HG02798 (cell line): ENCODE measurements around the gene OGN.
"Not testable (repeated sequence)": the region's sequence is repeated elsewhere in the genome, so short reads cannot be mapped to it uniquely, and the experiment has no call there.

Experiments used
- ATAC-seq: cut with Tn5 transposase; IDR thresholded peaks from one replicate; pipeline ENCODE4 v1.9.1; 2021; ENCODE audit warnings: mild to moderate bottlenecking; ENCODE audit not compliant: unreplicated experiment, poor library complexity

Gene OGN

DNA sequence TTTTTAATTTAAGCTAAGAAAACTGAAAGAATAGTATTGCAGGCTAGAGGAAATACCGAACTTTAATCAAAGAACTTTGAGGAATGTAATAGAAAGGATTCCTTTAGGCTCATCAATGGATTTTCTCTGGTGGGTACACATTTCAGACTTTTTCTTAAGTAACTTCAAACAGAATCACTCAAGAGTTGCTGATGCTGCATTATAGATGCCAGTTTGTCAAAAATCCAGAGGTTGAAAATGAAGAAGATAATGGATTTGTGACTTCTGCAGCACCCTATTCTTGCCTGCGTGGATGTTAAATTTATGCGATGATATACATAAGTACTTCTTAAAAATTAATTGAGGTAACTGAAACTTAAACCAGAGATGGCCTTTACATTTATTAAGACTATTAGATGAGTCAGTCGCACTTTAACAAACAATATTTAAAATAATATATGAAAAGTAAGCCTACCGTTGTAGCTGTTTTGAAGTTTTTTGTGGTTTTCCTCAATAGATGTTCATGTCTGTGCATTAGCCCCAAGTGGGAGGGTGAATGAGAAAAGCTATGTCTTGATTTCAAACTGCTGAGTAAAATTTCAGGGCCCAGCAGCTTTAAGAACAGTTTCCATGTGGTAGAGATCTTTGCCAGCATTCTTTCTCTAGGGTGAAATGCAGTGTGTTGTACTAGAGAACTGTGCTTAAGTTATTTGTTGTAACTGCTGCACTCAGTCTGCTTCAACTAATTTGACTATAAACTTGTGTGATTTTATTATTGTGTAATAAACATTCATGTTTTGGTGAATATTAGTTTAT lies at the start of gene OGN:
TSS of gene OGN (minus strand) at position 537 of the 795 bp plus-strand sequence. CDS start 1,171 bp downstream, outside the sequence.
- no peak for ATAC-seq

- no peak for ATAC-seq
Observed at GRCh38 chr9:92446536-92446935, 42.2 kb upstream of the OGN start.

GRCh38 chr9:92444841-92445240 lies 40.5 kb upstream of the OGN start:
- no peak for ATAC-seq

- ATAC-seq = no peak
Observed at GRCh38 chr9:92440751-92441046, 36.3 kb upstream of the OGN start.

DNA sequence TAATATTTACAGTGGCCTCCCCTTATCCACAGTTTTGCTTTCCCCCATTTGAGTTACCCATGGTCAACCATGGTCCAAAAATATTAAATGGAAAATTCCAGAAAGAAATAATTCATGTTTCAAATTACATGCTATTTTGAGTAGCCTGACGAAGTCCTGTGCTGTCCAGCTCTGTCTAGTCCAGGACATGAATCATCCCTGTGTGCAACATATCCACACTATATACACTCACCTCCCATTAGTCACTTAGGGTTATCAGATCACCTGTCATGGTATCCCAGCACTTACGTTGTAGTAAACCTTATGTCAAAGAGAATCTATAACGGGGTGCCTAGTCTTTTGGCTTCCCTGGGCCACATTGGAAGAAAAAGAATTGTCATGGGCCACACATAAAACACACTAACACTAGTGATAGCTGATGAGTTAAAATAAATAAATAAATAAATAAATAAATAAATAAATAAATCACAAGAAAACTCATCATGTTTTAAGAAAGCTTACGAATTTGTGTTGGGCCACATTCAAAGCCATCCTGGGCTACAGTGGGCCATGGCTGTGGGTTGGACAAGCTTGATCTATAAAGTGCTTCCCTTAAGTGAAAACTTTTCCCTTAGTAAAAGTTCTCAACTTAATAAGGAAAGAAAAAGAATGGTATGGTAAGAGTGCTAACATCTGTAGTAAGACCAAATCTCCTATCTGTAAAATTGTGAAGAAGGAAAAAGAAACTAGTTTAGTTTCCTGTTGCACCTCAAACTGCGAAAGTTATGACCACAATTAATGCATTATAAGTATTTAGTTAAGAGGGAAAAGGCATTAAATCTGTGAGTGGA lies 35.8 kb upstream of the OGN start:
- no peak for ATAC-seq

- no peak for ATAC-seq
Observed at GRCh38 chr9:92438900-92439526, 34.6 kb upstream of the OGN start.

DNA sequence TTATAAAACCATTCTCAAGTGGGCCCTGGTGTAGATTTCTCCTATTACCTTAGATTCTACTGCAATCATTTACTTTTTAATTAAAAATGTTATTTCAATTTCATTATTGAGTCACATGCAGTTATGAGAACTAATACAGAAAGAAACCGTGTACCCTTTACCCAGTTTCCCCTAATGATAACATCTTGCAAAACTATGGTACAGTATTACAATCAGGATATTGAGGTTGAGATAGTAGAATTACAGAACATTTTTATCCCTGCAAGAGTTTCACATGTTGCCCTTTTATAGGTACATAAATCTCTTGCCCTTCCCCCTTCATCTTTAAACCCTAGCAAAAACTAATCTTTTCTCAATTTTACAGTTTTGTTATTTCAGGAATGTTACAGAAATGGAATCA lies 30.9 kb upstream of the OGN start:
- no peak for ATAC-seq

GRCh38 chr9:92432972-92433548 lies 28.7 kb upstream of the OGN start:
- no peak for ATAC-seq

DNA sequence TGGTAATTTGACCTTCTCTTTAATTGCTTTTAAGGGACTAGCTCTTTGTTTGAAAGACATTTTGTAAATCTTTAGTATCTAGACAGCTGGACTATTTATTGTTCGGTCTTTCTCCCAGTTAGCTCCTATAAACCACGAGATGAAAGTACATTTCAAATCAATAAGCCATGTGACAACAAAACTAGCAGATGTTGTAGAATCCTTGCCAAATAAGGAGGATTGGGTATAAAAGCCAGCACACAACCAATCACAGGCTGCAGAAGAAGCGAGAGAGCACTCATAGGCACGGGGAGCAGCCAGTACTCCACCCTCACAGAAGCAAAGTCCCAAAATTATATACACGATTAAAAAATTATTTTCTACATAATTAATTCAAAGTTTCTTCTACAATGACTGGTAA lies 28.0 kb upstream of the OGN start:
- no peak for ATAC-seq

DNA sequence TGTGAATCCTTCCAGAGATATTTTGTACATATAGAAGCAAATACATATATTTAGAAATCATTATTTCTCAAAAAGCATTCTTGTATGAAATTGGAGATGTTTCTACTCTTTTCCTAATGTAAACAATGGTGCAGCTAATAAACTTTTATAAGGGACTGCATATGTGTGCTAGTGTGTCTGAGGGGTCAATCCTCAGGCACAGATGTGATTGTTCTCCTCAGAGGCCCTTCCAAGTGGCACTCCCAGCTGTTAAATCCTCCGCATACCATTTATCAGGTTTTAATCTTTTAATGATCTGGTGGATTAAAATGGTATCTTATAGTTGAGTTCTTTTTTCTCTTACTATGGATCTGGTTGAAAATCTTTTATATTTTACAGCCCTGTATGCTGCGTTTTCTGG lies 25.5 kb upstream of the OGN start:
- ATAC-seq = no peak

DNA sequence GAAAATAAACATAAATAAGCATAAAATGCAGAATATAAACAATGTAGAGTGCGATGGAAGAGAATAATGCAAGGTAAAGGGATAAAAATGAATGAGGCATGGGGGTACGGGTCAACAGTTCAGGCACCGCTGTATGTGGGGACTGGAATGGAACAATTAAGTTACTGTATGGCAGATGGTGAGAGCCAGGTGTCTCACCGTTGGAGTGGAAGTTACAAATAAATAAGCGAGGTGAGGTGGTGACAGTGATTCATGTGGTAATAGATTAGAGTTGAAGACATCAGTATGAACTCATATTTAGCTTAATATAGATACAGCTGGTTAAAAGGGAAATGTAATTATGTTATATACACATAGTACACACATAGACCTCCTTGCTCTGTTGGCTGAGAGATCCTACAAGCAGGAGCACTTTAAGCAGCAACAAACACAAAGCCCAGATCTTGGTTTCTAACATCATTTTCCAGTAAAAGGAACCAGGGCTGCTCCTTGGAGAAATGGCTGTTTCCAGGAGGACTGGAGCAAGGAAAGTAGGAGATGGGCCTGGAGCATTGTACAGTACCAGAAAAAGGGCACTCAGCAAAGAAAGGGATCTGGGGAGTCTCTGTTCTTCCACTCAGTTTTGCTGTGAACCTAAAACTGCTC lies 22.2 kb upstream of the OGN start:
- ATAC-seq = no peak

DNA sequence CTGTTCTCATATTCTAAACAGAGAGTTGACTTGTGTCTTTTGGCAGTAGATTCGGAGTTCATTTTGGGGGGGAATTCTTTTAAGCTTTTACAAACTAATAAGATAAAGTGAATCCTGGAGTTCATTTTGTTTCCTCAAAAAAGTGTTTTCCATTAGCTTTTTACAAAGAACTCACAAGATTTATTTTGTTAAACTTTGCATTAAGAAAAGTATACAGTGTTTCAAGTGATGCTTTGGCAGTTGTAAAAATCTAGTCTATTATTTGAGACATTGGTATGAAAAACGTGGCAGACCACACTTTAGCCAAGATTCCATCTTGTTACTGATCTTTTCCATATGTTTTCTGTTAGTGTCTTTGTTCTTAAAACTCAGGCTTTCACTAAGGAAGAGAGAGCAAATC lies 21.1 kb upstream of the OGN start:
- no peak for ATAC-seq

DNA sequence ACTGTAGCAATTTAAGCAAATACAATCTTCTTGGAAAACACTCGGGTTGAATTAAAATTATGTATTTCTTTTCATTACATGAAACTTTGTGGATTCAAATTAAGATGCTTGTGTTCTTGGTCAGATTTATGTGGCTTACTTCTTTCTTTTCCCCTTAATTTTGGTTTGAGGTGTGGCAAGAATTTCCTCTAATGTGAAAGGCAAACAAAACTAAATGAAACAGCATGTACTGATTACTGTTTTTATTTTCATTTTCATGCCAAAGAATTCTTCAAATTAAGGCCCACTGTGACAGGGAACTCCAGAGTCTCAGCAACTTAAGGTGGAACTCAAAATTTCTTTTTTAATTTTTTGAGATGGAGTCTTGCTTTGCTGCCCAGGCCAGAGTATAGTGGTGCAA lies 20.0 kb upstream of the OGN start, which contains the start of gene OMD:
TSS of gene OMD (minus strand) at position 132 of the 400 bp plus-strand sequence. CDS start 6,913 bp downstream, outside the sequence.
- ATAC-seq = no peak

DNA sequence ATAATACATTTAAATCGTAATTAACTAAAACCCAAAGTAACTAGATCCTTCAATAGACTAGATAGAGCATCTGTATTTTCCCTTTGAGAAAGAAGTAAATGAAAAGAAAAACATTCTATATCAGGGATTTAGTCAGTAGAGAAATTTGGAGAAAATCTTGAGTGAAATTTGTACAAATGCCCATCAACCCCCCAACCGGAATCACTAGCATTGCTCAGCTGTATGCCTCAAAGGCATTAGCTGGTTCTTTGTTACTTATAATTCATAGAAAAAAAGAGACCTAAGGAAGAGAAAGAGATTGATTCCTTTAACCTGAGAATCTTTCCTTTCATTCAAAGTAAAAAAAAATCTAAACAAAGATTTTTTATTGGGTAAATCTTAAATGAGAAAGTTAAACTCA lies 19.2 kb upstream of the OGN start:
- no peak for ATAC-seq

DNA sequence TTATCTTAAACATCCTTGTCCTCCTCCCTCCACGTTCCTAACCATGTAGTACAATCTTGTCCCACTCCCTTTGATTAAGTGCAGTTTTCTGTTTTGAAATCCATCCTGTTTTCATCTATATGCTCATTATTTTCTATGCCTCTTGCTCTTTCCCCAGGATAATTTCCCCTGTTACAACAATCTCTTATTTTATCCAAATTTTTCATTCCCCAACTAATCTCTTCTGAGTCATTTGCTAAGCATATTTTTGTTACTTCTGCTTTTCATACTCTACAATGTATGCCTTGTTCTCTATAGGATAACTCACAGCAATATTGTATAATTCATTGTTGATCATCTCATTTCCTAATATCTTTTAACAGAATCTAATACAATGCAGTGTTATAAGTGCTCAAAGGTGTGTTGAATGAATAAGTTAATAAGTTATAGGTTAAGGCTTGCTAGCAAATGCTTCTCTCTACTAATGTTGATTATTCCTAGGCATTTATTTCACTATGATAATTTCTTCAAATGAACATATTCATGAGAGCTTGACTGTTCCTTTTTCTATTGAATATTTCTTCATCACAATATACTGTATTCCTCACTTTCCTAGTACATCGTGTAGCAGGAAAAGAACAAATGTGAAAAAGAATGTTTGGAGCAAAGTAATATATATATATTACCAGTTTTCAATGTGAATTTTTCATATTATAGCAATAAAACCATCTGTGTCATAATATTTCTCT lies 18.4 kb upstream of the OGN start:
- no peak for ATAC-seq

DNA sequence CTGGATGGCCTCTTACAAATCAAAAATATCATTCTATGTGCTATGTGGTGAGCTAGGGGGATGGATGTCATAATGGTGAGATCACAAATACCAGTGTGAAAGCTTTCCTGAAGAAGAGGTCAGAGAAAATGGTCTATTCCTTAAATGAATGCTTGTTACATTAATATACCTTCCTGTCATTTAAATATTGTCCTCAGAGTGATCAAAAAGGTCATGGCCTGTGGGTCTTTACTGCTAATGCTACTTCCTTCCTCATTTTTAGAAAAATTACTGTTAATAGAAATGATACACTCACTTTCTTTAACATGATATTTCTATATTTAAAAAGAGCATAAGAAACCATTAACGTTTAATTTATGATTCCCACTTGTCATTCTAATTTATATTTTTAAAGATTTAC lies 10.2 kb upstream of the OGN start:
- ATAC-seq = no peak

- not testable (repeated sequence) for ATAC-seq
Observed at GRCh38 chr9:92411157-92411556, 6.8 kb upstream of the OGN start.

DNA sequence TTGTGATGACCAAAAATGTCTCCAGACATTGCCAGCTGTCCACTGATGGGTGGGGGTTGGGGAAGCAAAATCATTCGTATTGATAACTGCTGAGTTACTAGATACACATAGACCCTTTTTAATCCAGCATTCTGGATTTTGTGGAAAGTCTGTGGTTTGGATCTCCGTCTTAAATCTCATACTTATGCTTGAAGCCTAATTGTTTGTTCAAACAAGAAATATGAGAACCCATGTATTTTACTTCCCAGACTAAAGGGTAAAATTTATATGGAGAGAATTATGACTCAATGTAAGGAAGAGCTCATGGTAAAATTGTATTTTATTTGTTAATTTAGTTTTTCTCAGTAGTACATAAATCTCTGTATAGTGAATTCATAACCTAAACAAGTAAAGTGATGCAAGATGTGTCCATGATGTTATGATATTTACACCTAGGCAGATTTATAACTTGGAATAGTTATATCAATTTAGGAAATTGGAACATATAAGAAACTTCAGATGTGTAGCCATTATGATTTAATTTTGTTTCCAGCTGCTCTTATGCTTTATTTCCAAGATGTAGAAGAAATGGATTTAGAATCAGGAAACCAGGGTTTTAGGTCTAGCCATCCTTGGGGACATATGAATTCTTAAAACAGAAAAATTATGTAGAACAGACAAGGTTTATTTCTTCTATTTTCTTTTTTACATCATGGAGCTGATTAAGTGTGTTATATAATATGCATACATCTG lies 4.5 kb upstream of the OGN start:
- ATAC-seq = no peak

- ATAC-seq = no peak
Observed at GRCh38 chr9:92407818-92408217, 3.4 kb upstream of the OGN start.
